HUES6 (cell line): Measurements from ENCODE around the gene DMXL1.
"Not testable (repeated sequence)": the region's sequence is repeated elsewhere in the genome, so short reads cannot be mapped to it uniquely, and the experiment has no call there.

Experiments used
- H3K27ac ChIP-seq: 2 replicates; pipeline ENCODE4 v1.7.0; 2013; ENCODE audit warnings: low read depth, mild to moderate bottlenecking, low read length, inconsistent platforms
- H3K27me3 ChIP-seq: 2 replicates; pipeline ENCODE4 v1.6.1; 2013; ENCODE audit warnings: low read length; ENCODE audit not compliant: control insufficient read depth, insufficient read depth
- H3K36me3 ChIP-seq: 2 replicates; pipeline ENCODE4 v1.6.1; 2013; ENCODE audit warnings: low read length; ENCODE audit not compliant: control insufficient read depth, insufficient read depth
- H3K4me1 ChIP-seq: 2 replicates; pipeline ENCODE4 v1.6.1; 2013; ENCODE audit warnings: low read length; ENCODE audit not compliant: control insufficient read depth, insufficient read depth
- H3K4me3 ChIP-seq: 2 replicates; pipeline ENCODE4 v1.5.1; 2013; ENCODE audit warnings: low read depth, low read length
- H3K9ac ChIP-seq: one replicate; pipeline ENCODE4 v1.6.1; 2013; ENCODE audit warnings: mild to moderate bottlenecking, low read length
- H3K9me3 ChIP-seq: 2 replicates; pipeline ENCODE4 v1.6.1; 2013; ENCODE audit warnings: low read depth, low read length; ENCODE audit not compliant: control insufficient read depth, insufficient read depth

DMXL1 gene

DNA sequence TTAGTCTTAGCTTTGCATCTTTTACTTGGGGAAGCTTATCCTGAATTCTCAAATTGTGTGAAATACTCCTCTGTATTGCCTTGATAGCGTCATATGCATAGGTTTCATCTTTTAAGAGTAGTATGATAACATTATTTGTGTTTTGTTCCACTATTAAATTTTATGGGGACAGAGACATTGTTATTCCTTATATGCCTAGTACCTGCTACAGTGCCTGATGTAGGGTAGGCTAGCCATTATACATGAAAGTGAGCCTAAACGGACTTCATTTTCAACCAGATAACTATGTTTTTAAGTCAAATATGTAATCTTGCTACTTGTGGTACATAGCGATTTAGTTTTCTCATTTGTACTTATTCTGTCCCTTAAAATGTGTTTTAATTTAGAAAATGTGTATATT is 105.9 kb downstream of the DMXL1 start:
- Histone ChIP-seq H3K4me1 (peaks cover 10% of the 10 kb centered on the region), H3K27me3 (no peaks in the 10 kb centered on the region), H3K9ac (no peak overlapping the region), H3K9me3 (no peaks in the 10 kb centered on the region), H3K4me3 (no peak overlapping the region), H3K27ac (no peak overlapping the region), H3K36me3 (peaks cover 20% of the 10 kb centered on the region; the same call in 1 of the 2 replicates)

DNA sequence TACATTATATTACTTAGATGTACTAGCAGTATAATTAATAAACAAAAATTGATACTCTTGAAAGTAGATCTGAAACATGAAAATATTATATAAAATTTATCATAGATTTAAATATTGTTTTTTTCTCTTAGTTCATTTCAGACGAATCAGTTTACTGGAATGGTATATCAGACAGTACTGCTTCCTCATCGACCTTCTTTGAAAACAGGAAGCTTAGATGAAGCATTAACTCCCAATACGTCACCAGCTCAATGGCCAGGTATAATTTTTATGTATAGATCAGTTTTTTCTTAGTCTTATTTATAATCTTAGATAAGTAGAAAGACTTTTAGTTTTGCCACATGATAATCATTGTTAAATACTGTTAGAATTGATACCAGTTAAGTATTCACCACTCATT is 106.3 kb downstream of the DMXL1 start:
- Histone ChIP-seq H3K36me3 (peaks cover 17% of the 10 kb centered on the region; the same call in 1 of the 2 replicates), H3K27me3 (no peaks in the 10 kb centered on the region), H3K4me3 (no peak overlapping the region), H3K4me1 (peaks cover 10% of the 10 kb centered on the region), H3K9ac (no peak overlapping the region), H3K27ac (no peak overlapping the region), H3K9me3 (no peaks in the 10 kb centered on the region)

DNA sequence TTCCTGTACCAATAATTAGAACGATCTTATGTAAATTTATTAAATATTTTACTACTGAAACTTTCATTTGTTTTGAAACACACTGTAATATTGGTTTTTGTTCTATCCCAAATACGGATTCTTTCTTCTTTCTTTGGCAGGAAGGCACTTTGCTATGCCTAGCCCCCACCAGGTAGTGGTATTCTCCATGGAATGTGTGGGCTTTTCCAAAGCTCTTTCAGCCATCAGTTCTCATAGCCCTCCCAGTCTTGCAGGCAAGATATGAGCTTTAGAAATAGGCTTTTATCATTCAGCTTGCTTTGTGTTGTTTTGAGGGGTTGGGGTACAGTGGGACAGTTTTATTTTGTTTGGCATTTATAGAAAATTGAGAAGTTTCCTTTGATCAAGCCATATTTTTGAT is 107.5 kb downstream of the DMXL1 start:
- Histone ChIP-seq H3K9me3 (0 out of 2 replicates have a peak, but pooled peaks cover 2% of the 10 kb centered on the region), H3K4me3 (no peak overlapping the region), H3K36me3 (peaks cover 12% of the 10 kb centered on the region; the same call in 1 of the 2 replicates), H3K4me1 (peaks cover 10% of the 10 kb centered on the region), H3K9ac (no peak overlapping the region), H3K27ac (no peak overlapping the region), H3K27me3 (no peaks in the 10 kb centered on the region)

DNA sequence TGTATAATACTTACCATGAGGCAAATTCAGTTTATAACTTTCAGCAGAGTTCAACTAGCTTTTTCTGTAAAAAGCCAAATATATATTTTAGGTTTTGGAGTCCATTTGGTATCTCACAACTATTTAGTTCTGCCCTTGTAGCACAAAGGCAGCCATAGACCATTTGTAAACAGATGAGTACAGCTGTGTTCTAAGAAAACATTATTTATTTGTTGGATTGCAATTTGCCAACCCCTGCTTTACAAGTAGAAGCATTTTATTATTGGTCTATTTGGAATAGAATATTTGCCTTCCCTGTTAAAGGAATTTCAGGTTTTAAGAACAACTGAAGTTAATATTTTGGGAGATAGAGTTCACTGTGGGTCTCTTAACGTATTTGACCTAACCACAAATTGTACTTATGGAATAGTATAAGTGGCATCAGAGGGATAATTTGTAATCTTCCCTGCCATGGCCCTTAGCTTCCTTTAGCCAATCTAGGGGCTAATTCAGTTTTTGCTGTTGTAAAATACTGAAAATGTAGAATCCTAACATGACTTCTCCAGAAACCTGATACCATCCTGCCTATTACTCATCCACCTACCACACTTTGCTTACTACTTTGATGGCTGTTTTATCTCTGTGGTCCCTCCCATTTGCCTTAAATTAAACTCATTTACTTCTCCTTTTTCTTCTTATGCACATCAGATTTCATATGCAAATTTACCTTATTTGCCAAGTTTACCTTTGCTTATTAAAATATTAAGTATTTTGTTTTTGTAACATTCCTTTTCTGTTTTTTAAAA is 109.2 kb downstream of the DMXL1 start:
- Histone ChIP-seq H3K36me3 (peaks cover 12% of the 10 kb centered on the region; the same call in 1 of the 2 replicates), H3K9ac (no peak overlapping the region), H3K27ac (no peak overlapping the region), H3K9me3 (0 out of 2 replicates have a peak, but pooled peaks cover 2% of the 10 kb centered on the region), H3K27me3 (no peaks in the 10 kb centered on the region), H3K4me1 (peaks cover 10% of the 10 kb centered on the region), H3K4me3 (no peak overlapping the region)

DNA sequence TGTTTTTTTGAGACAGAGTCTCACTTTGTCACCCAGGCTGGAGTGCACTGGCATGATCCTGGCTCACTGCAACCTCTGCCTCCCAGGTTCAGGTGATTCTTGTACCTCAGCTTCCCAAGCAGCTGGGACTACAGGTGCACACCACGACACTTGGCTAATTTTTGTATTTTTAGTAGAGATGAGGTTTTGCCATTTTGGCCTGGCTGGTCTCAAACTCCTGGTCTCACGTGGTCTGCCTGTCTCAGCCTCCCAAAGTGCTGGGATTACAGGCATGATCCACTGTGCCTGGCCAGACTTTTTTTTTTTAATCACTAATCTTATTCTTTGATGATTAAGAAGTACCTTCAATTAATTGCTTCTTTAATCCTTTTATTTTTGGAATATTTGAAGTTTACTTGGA is 114.6 kb downstream of the DMXL1 start:
- H3K4me1 ChIP-seq, H3K36me3 ChIP-seq, H3K9me3 ChIP-seq, H3K9ac ChIP-seq, H3K27me3 ChIP-seq, H3K27ac ChIP-seq, H3K4me3 ChIP-seq: not testable (repeated sequence)

DNA sequence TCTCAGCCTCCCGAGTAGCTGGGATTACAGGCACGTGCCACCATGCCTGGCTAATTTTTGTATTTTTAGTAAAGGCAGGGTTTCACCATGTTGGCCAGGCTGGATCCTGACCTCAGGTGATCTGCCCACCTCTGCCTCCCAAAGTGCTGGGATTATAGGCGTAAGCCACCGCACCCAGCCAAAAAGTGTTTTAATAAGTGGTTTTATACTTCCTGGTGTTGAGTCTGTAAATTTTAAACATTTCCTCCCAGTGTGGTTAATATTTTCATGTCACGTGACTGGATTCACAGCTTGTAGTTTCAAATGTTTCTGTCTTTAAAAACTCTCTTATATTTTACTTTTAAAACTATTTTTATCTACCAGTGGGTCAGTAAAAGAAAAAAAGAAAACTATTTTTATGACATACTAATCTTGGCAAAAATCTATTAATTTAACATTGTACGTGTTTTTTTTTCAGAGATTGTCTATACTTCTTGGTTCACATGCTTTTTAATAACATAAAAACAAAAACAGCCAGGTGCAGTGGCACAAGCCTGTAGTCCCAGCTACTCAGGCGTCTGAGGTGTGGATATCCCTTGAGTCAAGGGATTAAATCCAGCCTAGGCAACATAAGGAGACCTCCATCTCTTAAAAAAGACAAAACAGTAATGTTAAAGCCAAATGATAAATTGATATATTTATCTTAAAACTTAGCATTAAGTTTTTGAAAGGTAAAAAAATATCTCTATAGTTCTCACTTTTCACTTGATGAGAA is 117.1 kb downstream of the DMXL1 start:
- Histone ChIP-seq H3K9me3 (0 out of 2 replicates have a peak, but pooled peaks cover 2% of the 10 kb centered on the region), H3K36me3 (peaks cover 3% of the 10 kb centered on the region), H3K9ac (no peak overlapping the region), H3K4me1 (no peaks in the 10 kb centered on the region), H3K4me3 (no peak overlapping the region), H3K27me3 (no peaks in the 10 kb centered on the region), H3K27ac (no peak overlapping the region)

DNA sequence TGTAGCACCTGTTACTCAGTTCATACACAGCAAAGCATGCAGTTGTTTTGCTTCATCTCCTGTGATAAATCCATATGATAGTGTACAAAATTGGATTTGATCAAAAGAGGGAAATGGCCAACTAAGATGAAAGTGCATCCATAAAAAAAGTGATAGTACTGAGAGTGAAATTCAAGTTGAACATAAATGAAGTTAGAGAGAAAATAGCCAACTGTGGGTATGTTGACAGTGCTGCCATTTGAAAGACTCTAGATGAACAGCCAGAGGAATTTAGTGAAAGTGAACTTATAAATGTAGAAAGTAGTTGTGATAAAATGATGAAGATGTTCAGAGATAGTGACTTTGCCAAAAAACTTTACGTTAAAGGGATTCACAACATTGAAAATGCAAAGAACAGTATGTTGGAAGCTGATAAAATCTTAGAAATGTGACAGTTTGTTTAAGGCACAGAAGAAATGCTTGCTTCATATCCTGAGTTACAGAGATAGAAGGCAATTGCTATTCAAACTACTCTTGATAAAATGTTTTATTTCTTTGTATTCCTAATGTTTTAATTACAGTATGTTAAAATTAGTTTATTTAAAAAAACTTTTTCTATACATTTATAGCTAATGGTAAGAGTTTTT is 119.7 kb downstream of the DMXL1 start:
- H3K27ac ChIP-seq, result no peak overlapping the region
- H3K4me3 ChIP-seq, result no peak overlapping the region
- no peak overlapping the region for H3K9ac ChIP-seq
- peaks cover 9% of the 10 kb centered on the region for H3K36me3 ChIP-seq
- H3K9me3 ChIP-seq, result no peaks in the 10 kb centered on the region
- no peaks in the 10 kb centered on the region for H3K4me1 ChIP-seq
- H3K27me3 ChIP-seq, result no peaks in the 10 kb centered on the region

DNA sequence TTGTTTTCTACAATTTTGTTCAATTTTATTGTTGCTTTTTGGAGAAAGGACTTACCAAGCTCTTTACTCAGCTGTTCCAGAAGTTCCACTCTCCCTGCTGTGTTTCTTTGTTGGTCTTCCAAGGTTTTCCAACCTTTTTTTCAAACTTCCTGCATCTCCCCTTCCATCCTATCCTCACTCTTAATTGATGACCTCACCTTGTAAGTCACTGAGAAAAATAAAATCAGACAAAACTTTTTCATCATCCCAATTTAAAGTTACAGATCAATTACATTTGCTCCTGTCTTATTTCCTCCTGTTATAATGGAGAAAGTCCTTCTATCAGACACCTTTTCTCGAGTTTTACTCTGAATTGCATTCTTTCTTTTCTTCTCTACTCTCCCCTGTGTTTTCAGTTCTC is 121.1 kb downstream of the DMXL1 start:
- no peak overlapping the region for H3K4me3 ChIP-seq
- H3K9ac ChIP-seq, result no peak overlapping the region
- peaks cover 19% of the 10 kb centered on the region for H3K36me3 ChIP-seq
- H3K4me1 ChIP-seq, result no peaks in the 10 kb centered on the region
- H3K27ac ChIP-seq, result no peak overlapping the region
- H3K9me3 ChIP-seq, result no peaks in the 10 kb centered on the region
- no peaks in the 10 kb centered on the region for H3K27me3 ChIP-seq

DNA sequence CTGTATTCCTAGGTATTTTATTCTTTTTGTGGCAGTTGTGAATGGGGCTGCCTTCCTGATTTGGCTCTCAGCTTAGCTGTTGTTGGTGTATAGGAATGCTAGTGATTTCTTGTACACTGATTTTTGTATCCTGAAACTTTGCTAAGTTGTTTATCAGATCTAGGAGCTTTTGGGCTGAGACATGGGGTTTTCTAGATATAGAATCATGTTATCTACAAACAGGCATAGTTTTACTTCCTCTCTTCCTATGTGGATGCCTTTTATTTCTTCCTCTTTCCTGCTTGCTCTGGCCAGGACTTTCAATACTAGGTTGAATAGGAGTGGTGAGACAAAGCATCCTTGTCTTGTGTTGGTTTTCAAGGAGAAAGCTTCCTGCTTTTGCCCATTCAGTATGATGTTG is 129.9 kb downstream of the DMXL1 start:
- Histone ChIP-seq H3K9ac (no peak overlapping the region), H3K9me3 (no peaks in the 10 kb centered on the region), H3K27ac (no peak overlapping the region), H3K4me3 (no peak overlapping the region), H3K4me1 (no peaks in the 10 kb centered on the region), H3K27me3 (no peaks in the 10 kb centered on the region), H3K36me3 (peaks cover 45% of the 10 kb centered on the region)

DNA sequence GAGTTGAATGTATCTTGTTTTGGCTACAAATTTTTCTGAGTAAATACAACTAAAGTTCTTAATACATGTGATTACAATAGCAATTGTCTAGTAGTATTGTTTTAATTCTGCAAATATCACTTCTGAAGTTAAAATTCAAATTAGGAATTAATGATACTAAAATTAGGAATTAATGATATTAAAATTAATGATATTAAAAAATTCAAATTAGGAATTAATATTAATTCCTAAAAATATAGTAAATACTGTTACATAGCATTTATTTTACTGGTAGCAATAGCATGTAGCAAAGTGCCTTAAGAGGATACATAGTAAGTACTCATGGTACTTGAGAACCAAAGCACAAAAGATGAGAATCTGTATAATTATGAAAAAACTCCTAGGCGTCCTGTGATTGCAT is 136.2 kb downstream of the DMXL1 start:
- peaks cover 12% of the 10 kb centered on the region; the same call in 1 of the 2 replicates for H3K36me3 ChIP-seq
- H3K9ac ChIP-seq, result no peak overlapping the region
- H3K4me3 ChIP-seq, result no peak overlapping the region

DNA sequence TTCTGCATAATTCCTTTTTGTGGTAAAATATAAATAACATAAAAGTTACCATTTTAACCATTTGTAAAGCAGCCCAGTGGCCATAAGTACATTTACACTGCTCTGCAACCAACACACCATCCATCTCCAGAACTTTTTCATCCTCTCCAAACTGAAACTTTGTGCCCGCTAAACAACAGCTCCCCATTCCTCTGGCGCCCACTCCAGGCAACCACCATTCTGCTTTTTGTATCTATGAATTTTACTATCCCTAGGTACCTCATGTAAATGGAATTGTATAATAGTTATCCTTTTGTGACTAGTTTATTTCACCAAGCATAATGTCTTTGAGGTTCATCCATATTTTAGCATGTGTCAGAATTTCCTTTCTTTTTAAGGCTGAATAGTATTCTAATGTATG is 141.1 kb downstream of the DMXL1 start:
- Histone ChIP-seq H3K4me3 (no peak overlapping the region), H3K27ac (no peak overlapping the region), H3K27me3 (no peaks in the 10 kb centered on the region), H3K9ac (no peak overlapping the region), H3K36me3 (peaks cover 2% of the 10 kb centered on the region; the same call in 1 of the 2 replicates), H3K4me1 (no peaks in the 10 kb centered on the region), H3K9me3 (no peaks in the 10 kb centered on the region)

More for the DNA sequence above, 136.2 kb downstream of the DMXL1 start:
- Histone ChIP-seq H3K9me3 (no peaks in the 10 kb centered on the region), H3K27ac (no peak overlapping the region), H3K4me1 (no peaks in the 10 kb centered on the region), H3K27me3 (no peaks in the 10 kb centered on the region)
